ENCODE data around the gene NEXN. TPM values are rescaled to one million over a fixed set of nuclear protein-coding genes. Genes with fewer than 3 reads are reported as not detected.

Gene NEXN
- total RNA-seq = 1 to 10 TPM; 1.9 to 8.4 TPM
- long read RNA-seq, partial matches to known transcripts = 2 of 3 reads
- long read RNA-seq, other reads (novel, unspliced or antisense) = 0 of 3 reads

GRCh38 chr1:77888081-77888780 lies at the start of gene NEXN:
Gene NEXN (plus strand): TSS chr1:77888624. CDS start chr1:77916107, 27,483 bp downstream.
- intact Hi-C loops (cut with DNase I, micrococcal nuclease) = no loop called here
- ATAC-seq (peak; percentile 75), DNase-seq (peak; percentile 52 to 66)

- DNase-seq (no peak), ATAC-seq (no peak)
- intact Hi-C loops (cut with DNase I, micrococcal nuclease) = no loop called here
Measured at GRCh38 chr1:77841574-77841973, 46.9 kb upstream of the NEXN start.

DNA sequence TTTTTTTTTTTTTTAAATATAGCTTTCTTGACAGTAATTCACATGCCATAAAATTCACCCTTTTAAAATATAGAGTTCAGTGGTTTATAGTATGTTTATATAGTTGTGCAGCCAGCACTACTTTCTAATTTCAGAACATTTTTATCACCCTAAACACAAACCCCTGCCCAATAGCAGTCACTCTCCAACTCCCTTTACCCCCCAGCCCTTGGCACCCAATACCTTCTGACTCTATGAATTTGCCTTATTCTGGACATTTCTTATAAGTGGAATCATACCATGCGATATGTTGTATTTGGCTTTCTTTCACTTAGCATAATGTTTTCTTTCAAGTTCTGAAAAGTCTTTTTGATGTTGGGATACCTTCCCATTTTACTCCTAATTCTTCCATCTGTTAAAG lies 42.5 kb upstream of the NEXN start:
- ATAC-seq (no peak), DNase-seq (no peak)
- intact Hi-C loops (cut with DNase I, micrococcal nuclease) = no loop called here

GRCh38 chr1:77846966-77847365 lies 41.5 kb upstream of the NEXN start:
- no peak for DNase-seq
- intact Hi-C loops (cut with DNase I, micrococcal nuclease) = no loop called here

DNA sequence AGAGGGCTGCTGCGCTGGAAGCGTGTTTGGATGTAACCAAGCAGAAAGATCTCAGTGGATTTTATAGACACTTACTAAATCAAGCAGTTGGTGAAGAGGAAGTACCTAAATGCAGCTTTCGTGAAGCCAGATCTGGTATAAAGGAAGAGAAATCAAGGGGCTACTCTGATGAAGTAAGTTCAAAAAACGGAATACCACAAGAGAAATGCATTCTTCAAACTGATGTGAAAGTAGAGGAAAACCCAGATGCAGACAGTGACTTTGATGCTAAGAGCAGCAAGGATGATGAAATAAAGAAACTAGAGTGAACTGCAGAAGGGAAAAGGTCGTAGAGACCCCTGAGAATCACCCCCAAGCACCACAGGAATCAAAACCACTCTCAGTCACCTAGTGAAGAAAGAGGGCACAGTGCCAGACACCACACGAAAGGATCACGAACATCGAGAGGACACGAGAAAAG lies 40.8 kb upstream of the NEXN start:
- intact Hi-C loops (cut with DNase I, micrococcal nuclease) = no loop called here
- DNase-seq = no peak
- ATAC-seq = no peak

More at GRCh38 chr1:77846966-77847365, 41.5 kb upstream of the NEXN start:
- no peak for ATAC-seq

GRCh38 chr1:77850082-77850481 lies 38.3 kb upstream of the NEXN start:
- ATAC-seq (no peak), DNase-seq (no peak)
- intact Hi-C loops (cut with DNase I, micrococcal nuclease) = no loop called here

DNA sequence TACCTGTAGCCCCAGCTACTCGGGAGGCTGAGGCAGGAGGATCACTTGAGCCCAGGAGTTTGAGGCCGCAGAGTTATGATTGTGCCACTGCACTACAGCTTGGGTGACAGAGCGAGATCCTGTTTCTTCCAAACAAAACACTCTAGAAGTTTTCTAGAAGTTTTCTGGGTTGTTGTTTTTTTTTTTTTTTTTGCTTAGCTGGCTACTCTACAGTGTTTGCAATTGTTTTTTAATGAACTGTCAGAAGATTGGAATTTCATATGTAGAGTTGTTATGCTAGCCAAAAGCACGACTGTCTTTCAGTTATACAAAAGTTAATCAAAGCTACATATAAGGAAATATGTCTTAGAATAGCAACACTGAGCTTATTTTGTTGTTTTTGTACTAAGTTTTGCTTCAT lies 30.9 kb upstream of the NEXN start:
- intact Hi-C loops (cut with DNase I, micrococcal nuclease) = no loop called here
- no peak for ATAC-seq
- no peak for DNase-seq

DNA sequence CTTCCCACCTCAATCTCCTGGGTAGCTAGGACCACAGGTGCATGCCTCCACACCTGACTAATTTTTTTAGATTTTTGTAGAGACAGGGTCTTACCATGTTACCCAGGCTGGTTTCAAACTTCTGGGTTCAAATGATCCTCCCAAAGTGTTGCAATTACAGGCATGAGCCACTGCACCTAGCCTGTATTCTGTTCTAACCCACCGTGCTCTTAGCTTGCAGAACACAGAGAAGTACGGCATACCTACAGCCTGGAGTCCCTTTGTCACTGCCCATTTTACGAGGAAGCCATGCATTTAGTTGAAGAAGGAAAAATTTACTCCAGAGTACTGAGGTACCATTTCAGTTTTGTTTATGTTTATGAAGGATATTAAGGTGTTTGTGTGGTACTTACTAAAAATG lies 29.7 kb upstream of the NEXN start:
- intact Hi-C loops (cut with DNase I, micrococcal nuclease) = no loop called here
- DNase-seq = no peak
- no peak for ATAC-seq

DNA sequence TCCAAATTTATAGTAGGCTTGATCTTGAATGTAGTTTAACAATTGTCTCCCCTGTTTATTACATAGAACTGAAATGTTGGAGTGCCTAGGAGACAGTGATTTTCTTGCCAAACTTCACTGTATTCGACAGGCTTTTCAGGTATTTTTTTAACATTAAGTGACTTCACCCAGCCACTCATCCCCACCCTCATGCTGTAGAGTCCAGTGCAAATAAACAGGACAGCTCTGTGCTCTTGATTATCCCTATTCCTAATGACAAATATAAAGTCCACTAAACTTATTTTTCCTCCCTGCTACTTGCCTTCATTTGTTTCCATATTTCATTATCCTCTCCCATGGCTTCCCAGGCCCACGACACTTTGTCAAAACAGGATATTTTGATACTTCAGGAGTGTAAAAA lies 29.2 kb upstream of the NEXN start:
- intact Hi-C loops (cut with DNase I, micrococcal nuclease) = no loop called here
- no peak for ATAC-seq
- DNase-seq = no peak

GRCh38 chr1:77866296-77866695 lies 22.1 kb upstream of the NEXN start:
- ATAC-seq (no peak), DNase-seq (no peak)
- intact Hi-C loops (cut with DNase I, micrococcal nuclease) = no loop called here

- no peak for DNase-seq
- no peak for ATAC-seq
- intact Hi-C loops (cut with DNase I, micrococcal nuclease) = no loop called here
Measured at GRCh38 chr1:77872645-77873044, 15.8 kb upstream of the NEXN start.

GRCh38 chr1:77873461-77873860 lies 15.0 kb upstream of the NEXN start:
- DNase-seq (no peak), ATAC-seq (no peak)
- intact Hi-C loops (cut with DNase I, micrococcal nuclease) = no loop called here

DNA sequence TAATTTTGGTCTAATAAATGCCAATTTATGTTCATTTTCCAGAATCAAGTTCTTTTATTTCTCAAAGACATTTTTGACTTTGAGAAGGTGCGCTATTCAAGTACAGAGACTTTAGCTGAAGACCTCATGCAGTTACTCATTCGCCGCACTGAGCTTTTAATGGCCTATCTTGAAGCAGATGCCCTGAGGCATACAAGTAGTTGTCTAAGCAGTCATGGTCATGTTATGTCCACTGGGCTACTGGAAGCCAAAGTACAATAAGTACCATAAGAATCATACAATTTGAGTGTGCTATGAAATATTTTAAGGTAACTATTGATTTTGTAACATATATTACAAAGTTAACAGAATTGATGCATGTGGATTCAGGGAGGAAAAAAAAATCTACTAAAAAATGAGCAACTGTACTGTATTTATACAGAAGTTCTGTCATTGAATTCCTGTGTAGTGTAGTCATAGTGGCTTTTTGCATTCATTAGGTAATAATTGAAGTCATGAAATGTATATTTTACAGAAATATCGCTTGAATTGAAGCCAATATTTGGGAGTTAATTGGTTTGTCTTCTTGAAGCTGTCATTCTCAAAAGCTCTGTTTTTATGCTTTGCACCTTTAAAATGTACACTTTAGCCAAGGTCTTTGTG lies 13.5 kb upstream of the NEXN start:
- intact Hi-C loops (cut with DNase I, micrococcal nuclease) = no loop called here
- ATAC-seq = no peak

GRCh38 chr1:77876884-77877283 lies 11.5 kb upstream of the NEXN start:
- DNase-seq = no peak
- ATAC-seq = no peak
- intact Hi-C loops (cut with DNase I, micrococcal nuclease) = no loop called here

More for the DNA sequence above, 13.5 kb upstream of the NEXN start:
- DNase-seq = no peak

GRCh38 chr1:77881061-77881460 lies 7.4 kb upstream of the NEXN start:
- intact Hi-C loops (cut with DNase I, micrococcal nuclease) = no loop called here
- ATAC-seq = no peak
- DNase-seq = no peak

- DNase-seq = no peak
- ATAC-seq = no peak
- intact Hi-C loops (cut with DNase I, micrococcal nuclease) = no loop called here
Measured at GRCh38 chr1:77882411-77882810, 6.0 kb upstream of the NEXN start.

DNA sequence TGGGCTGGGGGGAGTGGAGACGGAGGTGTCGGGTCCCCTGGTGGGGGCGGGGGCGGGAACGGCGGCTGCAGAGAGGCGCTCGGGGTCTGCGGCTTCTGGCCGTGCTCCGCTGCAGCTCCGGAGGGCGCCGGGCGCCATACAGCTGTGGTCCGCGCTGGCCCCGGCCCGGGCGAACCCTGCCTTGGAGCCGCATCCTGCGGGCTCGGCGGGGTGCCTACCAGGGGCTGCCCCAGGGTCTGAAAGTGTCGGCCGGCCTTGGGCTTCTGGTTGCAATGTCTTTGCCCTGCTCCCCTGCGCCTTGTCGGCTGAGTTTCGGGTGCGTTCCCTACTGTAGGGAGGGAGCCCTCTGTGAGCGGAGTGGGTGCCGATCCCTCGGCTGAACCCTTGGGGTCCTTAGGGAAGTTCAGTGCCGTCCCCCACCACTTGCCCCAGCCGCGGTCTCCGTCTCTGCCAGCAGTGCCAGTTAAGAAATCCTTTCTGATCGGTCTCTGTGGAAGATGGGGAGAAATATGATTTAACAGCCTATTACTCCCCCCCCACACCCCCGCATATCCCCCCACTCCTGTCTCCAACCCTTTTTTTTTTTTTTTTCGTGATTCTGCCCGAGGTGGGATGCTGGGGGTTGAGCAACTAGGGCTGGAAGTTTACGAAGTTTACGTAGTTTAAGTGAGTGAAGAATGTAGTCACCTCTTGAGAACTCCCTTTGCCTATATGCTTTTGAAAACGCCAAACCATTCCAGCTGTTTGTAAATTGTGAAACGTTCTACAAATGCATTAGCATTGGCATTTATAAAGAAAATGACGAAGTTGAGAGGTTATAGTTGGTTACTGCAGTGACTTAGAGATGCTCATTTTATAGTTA lies 588 bp downstream of the NEXN start:
- intact Hi-C loops (cut with DNase I, micrococcal nuclease) = no loop called here
- ATAC-seq = peak; percentile 63
- DNase-seq = peak in 1 of 2 donors; percentile 34

DNA sequence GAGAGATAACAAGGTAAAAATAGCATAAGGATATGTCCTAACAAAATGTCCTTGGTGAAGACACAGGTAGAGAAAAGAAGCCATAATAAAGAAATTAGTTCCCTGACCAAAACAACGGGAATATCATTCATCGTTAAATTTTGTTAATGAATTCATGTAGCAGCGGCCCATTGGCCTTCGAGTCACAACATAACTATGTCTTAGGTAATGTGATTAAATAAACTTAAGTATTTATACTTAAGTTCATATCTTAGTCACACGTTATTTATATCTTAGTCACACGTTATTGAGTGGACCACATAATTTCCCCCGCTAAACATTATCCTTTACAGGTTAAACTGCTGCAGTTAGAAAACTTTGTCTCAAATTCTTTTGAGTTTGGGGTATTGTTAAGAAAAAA lies 1.2 kb downstream of the NEXN start:
- no peak for DNase-seq
- ATAC-seq = no peak
- intact Hi-C loops (cut with DNase I, micrococcal nuclease) = loop anchor here in 1 of 2 donors (5.0 kb wide), 1 partner anchor 57 kb away; no protein-coding TSS in a partner anchor

GRCh38 chr1:77891200-77891599 lies 2.8 kb downstream of the NEXN start:
- intact Hi-C loops (cut with DNase I, micrococcal nuclease) = loop anchor here in 1 of 2 donors (5.0 kb wide), 1 partner anchor 59 kb away; no protein-coding TSS in a partner anchor
- ATAC-seq (no peak), DNase-seq (no peak)
